Measurements from ENCODE around the gene SNX22.

The SNX22 gene

GRCh38 chr15:64122936-64123351 is 28.6 kb upstream of the SNX22 start:
- DNase-seq (ENCODE audit: insufficient read length, low spot score) (no peak), FAIRE-seq (no peak)
- no peak for TF ChIP-seq POLR2A (IDR thresholded peaks at IDR 0.05; ENCODE audit: low read depth, low read length)

GRCh38 chr15:64125978-64126377 is 25.6 kb upstream of the SNX22 start:
- DNase-seq (ENCODE audit: insufficient read length, low spot score) (no peak), FAIRE-seq (no peak)
- TF ChIP-seq POLR2A (IDR thresholded peaks at IDR 0.05; ENCODE audit: low read depth, low read length): no peak

- no peak for FAIRE-seq
- no peak for DNase-seq (ENCODE audit: insufficient read length, low spot score)
- no peak for TF ChIP-seq POLR2A (IDR thresholded peaks at IDR 0.05; ENCODE audit: low read depth, low read length)
These were observed 23.8 kb upstream of the SNX22 start for GRCh38 chr15:64127521-64128270.

- DNase-seq (ENCODE audit: insufficient read length, low spot score) (no peak), FAIRE-seq (no peak)
- no peak for TF ChIP-seq POLR2A (IDR thresholded peaks at IDR 0.05; ENCODE audit: low read depth, low read length)
These were observed 21.4 kb upstream of the SNX22 start for GRCh38 chr15:64130159-64130558.

- no peak for DNase-seq (ENCODE audit: insufficient read length, low spot score)
- FAIRE-seq: no peak
- TF ChIP-seq POLR2A (IDR thresholded peaks at IDR 0.05; ENCODE audit: low read depth, low read length): no peak
These were observed 20.0 kb upstream of the SNX22 start for GRCh38 chr15:64131547-64131946.

GRCh38 chr15:64132217-64132616 is 19.3 kb upstream of the SNX22 start:
- no peak for DNase-seq (ENCODE audit: insufficient read length, low spot score)
- FAIRE-seq: no peak
- no peak for TF ChIP-seq POLR2A (IDR thresholded peaks at IDR 0.05; ENCODE audit: low read depth, low read length)

GRCh38 chr15:64133623-64134344 is 17.7 kb upstream of the SNX22 start:
- FAIRE-seq (no peak), DNase-seq (ENCODE audit: insufficient read length, low spot score) (no peak)

GRCh38 chr15:64134345-64134829 is 17.1 kb upstream of the SNX22 start:
- FAIRE-seq (no peak), DNase-seq (ENCODE audit: insufficient read length, low spot score) (no peak)
- TF ChIP-seq POLR2A (IDR thresholded peaks at IDR 0.05; ENCODE audit: low read depth, low read length): no peak

More at GRCh38 chr15:64133623-64134344, 17.7 kb upstream of the SNX22 start:
- no peak for TF ChIP-seq POLR2A (IDR thresholded peaks at IDR 0.05; ENCODE audit: low read depth, low read length)

- DNase-seq (ENCODE audit: insufficient read length, low spot score) (no peak), FAIRE-seq (no peak)
- no peak for TF ChIP-seq POLR2A (IDR thresholded peaks at IDR 0.05; ENCODE audit: low read depth, low read length)
These were observed 15.2 kb upstream of the SNX22 start for GRCh38 chr15:64136347-64136746.

- DNase-seq (ENCODE audit: insufficient read length, low spot score) (no peak), FAIRE-seq (no peak)
- TF ChIP-seq POLR2A (IDR thresholded peaks at IDR 0.05; ENCODE audit: low read depth, low read length): no peak
These were observed 14.2 kb upstream of the SNX22 start for GRCh38 chr15:64137226-64137833.

- FAIRE-seq (no peak), DNase-seq (ENCODE audit: insufficient read length, low spot score) (no peak)
- TF ChIP-seq POLR2A (IDR thresholded peaks at IDR 0.05; ENCODE audit: low read depth, low read length): no peak
These were observed 13.1 kb upstream of the SNX22 start for GRCh38 chr15:64138331-64138941.

- TF ChIP-seq POLR2A (IDR thresholded peaks at IDR 0.05; ENCODE audit: low read depth, low read length): no peak
- DNase-seq (ENCODE audit: insufficient read length, low spot score) (no peak), FAIRE-seq (no peak)
These were observed 9.6 kb upstream of the SNX22 start for GRCh38 chr15:64141798-64142512.

- DNase-seq (ENCODE audit: insufficient read length, low spot score) (no peak), FAIRE-seq (no peak)
- no peak for TF ChIP-seq POLR2A (IDR thresholded peaks at IDR 0.05; ENCODE audit: low read depth, low read length)
These were observed 8.3 kb upstream of the SNX22 start for GRCh38 chr15:64143276-64143675.

Measured in H54 (cell line).